Suprapubic skin (tissue), 4 donors: Measurements from ENCODE around the gene ACOT11.

Source experiments
- CTCF ChIP-seq, 2 donors: fragments of 200-600 bp in 1 of 2; fragments of 450-650 bp in 1 of 2; sonication (generic) in 1 of 2; IDR thresholded peaks; one replicate each; pipeline ENCODE4 v1.5.1; 2016 to 2019; ENCODE audit warnings: antibody characterized with exemption in 2 of 2, mild to moderate bottlenecking in 1 of 2, moderate library complexity in 1 of 2
- POLR2A ChIP-seq, 2 donors: fragments of 450-650 bp; IDR thresholded peaks; one replicate each; pipeline ENCODE4 v1.6.1; 2017; ENCODE audit warnings: antibody characterized with exemption in 2 of 2, mild to moderate bottlenecking in 2 of 2, moderate library complexity in 2 of 2
- POLR2AphosphoS5 ChIP-seq, 3 donors: sonication (generic); formaldehyde crosslinking; IDR thresholded peaks; one replicate each; pipeline ENCODE4 v1.6.1; 2017; ENCODE audit warnings: antibody characterized with exemption in 3 of 3

- TF ChIP-seq POLR2A (IDR thresholded peaks at IDR 0.05) (no peak), CTCF (IDR thresholded peaks at IDR 0.05) (no peak), POLR2AphosphoS5 (IDR thresholded peaks at IDR 0.05) (no peak)
Measured at GRCh38 chr1:54506594-54506993, 41.4 kb upstream of the ACOT11 start.
